Activated CD8-positive, alpha-beta memory T cell treated with anti-CD3 and anti-CD28 coated beads, Interleukin-2, amount 50 U/mL, for 24 hours (primary cell): ENCODE data around the gene LRP11.
"Not testable (repeated sequence)": the region's sequence is repeated elsewhere in the genome, so short reads cannot be mapped to it uniquely, and the experiment has no call there.

Experiments
- DNase-seq: peaks from one replicate; pipeline ENCODE4 v3.0.0-alpha.2; 2020; ENCODE audit errors: extremely low read depth

The LRP11 gene, protein sequence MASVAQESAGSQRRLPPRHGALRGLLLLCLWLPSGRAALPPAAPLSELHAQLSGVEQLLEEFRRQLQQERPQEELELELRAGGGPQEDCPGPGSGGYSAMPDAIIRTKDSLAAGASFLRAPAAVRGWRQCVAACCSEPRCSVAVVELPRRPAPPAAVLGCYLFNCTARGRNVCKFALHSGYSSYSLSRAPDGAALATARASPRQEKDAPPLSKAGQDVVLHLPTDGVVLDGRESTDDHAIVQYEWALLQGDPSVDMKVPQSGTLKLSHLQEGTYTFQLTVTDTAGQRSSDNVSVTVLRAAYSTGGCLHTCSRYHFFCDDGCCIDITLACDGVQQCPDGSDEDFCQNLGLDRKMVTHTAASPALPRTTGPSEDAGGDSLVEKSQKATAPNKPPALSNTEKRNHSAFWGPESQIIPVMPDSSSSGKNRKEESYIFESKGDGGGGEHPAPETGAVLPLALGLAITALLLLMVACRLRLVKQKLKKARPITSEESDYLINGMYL

GRCh38 chr6:149863698-149864577 is at the start of gene LRP11:
Gene LRP11, minus strand, starts transcription at chr6:149864359. Its CDS starts 339 bp downstream, at chr6:149864020.
- peak; percentile 32 for DNase-seq

GRCh38 chr6:149913540-149914240 is 49.5 kb upstream of the LRP11 start:
- DNase-seq = no peak

DNA sequence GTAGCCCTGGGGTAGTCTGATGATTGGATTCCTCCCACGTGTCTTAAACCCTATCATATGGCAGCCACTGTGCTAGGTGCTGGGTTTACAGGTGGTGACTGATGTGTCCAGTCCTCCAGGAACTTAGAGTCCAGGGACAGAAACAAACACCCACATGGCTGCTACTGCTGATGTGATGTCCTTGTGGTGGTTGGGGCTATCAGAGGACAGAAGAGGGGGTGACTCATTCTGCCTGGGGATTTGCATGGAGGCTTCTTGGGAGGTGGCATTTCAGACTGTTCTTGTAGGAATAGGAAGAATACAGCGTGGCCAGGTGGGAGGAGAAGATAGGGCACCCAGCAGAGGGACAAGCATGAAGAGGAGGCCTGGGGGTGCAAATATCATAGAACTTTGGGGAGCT is 48.9 kb upstream of the LRP11 start:
- DNase-seq = no peak

- DNase-seq = not testable (repeated sequence)
These were observed 48.5 kb upstream of the LRP11 start for GRCh38 chr6:149912680-149913079.

- DNase-seq = no peak
These were observed 46.6 kb upstream of the LRP11 start for GRCh38 chr6:149910721-149911151.

- DNase-seq = no peak
These were observed 45.7 kb upstream of the LRP11 start for GRCh38 chr6:149909701-149910470.

GRCh38 chr6:149908480-149908879 is 44.3 kb upstream of the LRP11 start:
- DNase-seq = not testable (repeated sequence)

- DNase-seq = no peak
These were observed 43.2 kb upstream of the LRP11 start for GRCh38 chr6:149907317-149907716.

GRCh38 chr6:149906405-149906804 is 42.2 kb upstream of the LRP11 start:
- no peak for DNase-seq

DNA sequence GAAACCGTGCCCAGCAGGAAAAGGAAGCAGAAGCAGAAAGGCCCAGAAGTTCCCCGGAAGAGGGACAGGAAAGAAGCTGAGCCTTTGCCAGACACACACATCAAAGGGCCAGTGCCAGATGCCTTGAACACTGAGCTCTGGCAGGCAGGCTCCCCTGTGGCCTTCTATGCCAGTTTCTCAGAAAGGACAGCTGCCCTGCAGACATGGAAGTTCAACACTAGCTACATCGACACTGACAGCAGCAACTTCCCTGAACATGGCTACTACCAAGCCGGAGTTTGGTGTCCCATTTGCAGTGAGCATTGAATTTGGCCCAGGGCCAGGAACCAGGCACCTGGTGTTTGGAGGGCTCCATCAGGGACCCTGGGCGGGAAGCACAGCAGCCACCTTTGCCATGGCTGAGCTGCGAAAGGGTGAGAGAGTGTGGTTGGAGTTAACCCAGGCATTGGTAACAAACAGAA is 41.8 kb upstream of the LRP11 start:
- no peak for DNase-seq

DNA sequence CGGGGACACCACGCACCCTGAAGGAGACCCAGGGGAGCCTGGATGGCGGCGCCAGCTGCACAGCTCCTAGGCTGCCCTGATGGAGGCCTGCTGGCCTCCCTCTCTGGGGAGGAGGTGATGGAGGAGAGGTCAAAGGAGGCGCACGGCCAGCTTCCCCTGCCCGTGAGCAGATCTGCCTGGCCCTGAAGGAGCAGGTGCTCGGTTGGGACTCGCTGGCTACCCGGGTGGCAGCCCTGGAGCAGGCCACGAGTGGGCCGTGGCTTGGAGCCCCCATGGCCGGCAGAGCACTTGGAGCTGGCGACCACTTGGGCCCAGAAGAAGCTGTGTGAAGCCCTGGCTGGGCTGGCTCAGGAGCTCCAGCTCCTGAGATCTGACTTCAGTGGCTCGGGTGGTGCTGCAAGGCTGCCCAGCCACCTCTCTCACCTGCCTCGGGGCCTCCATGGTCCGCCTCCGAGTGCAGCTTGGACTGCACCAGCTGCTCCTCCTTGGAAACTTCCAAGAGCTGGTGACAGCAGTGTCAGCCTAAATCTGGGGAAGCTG is 41.3 kb upstream of the LRP11 start:
- no peak for DNase-seq

DNA sequence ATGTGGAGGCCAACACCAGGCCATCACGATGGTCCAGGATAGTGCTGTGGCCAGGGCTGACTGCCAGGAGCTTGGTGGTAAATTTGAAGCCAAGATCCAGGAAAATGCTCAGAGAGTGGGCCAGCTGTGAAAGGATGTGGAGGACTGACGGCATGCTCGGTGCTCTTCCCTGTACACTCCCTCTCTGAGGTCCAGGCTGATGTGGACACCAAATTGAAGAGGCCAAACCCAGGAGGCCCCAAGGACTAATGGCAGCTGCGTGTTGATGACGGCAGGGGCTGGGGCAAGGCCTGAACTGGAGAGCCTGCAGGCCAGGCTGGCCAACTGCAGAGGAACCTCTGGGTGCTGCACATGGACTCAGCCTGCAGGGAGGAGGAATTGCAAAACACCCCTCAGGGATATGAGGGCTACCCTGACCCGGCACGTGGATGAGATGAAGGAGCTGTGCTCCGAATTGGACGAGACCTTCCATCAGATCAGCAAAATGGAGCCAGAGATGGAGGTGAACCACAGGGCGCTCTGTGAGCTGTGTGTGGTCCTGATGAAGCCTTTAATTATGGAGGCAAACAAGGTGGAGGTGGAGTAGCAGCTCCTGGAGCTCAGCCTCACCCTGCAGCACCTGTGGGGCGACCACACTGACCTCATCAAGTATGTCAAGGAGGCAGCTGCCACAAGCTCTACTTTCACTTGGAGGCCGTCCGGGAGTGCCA is 40.7 kb upstream of the LRP11 start:
- no peak for DNase-seq

- no peak for DNase-seq
These were observed 39.9 kb upstream of the LRP11 start for GRCh38 chr6:149903938-149904611.

DNA sequence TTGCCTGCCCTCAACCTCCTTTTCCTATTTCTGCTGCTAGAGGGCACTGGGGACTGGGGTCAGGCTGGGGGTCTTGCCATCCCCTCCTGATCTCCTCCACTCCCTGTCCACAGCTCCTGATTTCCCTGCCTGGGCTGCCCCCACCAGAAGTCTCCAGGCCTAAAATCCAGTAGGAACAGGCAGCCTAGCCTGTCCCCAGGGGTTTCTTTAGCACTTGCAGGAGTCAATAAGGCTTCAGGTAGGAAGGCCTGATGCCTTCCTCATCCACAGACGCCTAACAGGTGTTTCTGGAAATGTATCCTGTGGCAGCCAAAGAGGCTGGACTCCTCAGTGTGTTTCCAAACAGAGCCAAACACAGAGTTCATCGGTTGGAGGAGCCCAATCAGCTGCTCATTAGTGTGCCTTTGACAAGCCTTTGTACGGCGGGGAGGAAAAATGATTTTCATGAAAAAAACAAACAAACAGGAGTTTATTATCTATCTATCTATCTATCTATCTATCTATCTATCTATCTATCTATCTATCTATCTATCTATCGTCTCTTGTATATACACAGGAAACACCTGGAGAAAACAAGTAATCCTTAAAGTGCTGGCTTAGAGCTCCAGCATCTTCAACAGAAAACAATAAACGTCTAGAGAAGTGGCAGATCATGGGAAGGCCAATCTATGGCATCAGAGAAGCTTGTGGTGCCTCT is 37.4 kb upstream of the LRP11 start:
- no peak for DNase-seq

DNA sequence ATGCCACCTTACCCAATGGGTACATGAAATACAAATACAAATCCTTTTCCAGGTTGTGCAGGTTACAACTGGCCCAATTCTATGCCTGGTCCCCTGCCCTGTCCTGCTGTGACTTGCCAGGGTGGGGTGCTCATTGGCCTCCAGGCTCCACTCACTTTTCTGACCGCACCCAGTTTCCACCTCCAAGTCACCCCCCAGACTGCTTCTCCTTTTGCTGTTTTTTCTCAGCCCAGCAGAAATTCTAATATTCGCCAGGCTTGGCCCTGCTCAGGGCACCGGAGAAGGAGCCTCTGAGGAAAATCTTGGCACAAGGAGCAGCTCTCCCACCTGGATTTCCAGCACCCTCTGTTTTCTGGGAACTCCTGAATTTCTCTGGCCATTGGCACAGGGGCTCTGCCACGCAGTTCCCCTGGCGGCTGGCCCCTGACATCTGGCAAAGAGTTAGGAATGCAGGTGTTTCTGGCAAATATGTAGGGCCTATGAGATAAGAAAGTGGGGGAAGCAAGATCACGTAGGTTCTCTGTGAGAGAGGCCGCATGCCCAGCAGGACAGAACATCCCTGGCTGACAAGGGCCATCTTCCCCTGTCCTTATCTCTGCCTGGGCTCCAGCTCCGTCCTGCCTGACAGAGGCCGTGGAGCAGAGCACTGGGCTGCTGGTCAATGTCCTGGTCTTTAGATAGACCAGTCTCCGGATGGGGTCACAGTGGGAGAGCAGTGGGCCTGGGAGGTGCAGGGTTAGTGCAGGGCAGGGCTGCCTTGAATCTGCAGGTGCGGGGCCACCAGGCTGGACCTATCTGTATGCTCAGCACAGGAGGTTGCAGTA is 36.7 kb upstream of the LRP11 start:
- DNase-seq = no peak

GRCh38 chr6:149899926-149900619 is 35.9 kb upstream of the LRP11 start:
- no peak for DNase-seq

- DNase-seq = no peak
These were observed 35.3 kb upstream of the LRP11 start for GRCh38 chr6:149899486-149899885.
